Astrocyte (in vitro differentiated cells and primary cell): Measurements from ENCODE around the gene HMOX2.

Source experiments
- CTCF ChIP-seq: IDR thresholded peaks from 2 replicates; pipeline ENCODE4 v1.5.1; 2011; ENCODE audit warnings: low read depth, mild to moderate bottlenecking, inconsistent platforms, low read length, moderate library complexity; ENCODE audit not compliant: insufficient read depth
- EZH2 ChIP-seq: IDR thresholded peaks from 2 replicates; pipeline ENCODE4 v1.6.1; 2012; ENCODE audit warnings: mild to moderate bottlenecking, low read length, inconsistent platforms; ENCODE audit not compliant: insufficient read depth

GRCh38 chr16:4514606-4515005, 38.4 kb downstream of the HMOX2 start:
- no peak for TF ChIP-seq CTCF
- no peak for TF ChIP-seq EZH2
